HG03064 (cell line): ENCODE results near the gene ATP6V0E2.

Experiments used
- ATAC-seq: cut with Tn5 transposase; IDR thresholded peaks from one replicate; pipeline ENCODE4 v1.9.1; 2021; ENCODE audit warnings: low read depth; ENCODE audit not compliant: unreplicated experiment

The ATP6V0E2 gene

DNA sequence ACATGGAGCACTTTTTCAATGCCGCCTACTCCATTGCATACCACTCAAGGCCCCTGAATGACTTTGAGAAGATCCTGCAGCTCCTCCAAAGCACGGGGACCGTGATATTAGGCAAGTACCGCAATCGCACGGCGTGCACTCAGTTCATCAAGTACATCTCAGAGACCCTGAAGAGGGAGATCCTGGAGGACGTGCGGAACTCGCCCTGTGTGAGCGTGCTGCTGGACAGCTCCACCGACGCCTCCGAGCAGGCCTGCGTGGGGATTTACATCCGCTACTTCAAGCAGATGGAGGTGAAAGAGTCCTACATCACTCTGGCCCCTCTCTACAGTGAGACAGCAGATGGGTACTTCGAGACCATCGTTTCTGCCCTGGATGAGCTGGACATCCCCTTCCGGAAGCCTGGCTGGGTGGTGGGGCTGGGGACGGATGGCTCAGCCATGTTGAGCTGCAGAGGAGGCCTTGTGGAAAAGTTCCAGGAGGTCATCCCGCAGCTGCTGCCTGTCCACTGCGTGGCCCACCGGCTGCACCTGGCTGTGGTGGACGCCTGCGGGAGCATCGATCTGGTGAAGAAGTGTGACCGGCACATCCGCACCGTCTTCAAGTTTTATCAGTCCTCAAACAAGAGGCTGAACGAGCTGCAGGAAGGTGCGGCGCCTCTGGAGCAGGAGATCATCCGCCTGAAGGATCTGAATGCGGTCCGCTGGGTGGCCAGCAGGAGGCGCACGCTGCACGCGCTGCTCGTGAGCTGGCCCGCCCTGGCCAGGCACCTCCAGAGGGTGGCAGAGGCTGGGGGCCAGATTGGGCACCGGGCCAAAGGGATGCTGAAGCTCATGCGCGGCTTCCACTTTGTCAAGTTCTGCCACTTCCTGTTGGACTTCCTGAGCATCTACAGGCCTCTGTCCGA is 12.7 kb upstream of the ATP6V0E2 start:
- ATAC-seq: no peak

DNA sequence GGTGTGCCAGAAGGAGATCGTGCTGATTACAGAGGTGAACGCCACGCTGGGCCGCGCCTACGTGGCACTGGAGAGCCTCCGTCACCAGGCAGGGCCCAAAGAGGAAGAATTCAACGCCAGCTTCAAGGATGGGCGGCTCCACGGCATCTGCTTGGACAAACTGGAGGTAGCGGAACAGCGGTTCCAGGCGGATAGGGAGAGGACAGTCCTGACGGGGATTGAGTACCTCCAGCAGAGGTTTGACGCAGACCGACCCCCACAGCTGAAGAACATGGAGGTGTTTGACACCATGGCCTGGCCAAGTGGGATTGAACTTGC is 12.1 kb upstream of the ATP6V0E2 start:
- no peak for ATAC-seq

- no peak for ATAC-seq
These were observed 11.6 kb upstream of the ATP6V0E2 start for GRCh38 chr7:149862156-149862555.

DNA sequence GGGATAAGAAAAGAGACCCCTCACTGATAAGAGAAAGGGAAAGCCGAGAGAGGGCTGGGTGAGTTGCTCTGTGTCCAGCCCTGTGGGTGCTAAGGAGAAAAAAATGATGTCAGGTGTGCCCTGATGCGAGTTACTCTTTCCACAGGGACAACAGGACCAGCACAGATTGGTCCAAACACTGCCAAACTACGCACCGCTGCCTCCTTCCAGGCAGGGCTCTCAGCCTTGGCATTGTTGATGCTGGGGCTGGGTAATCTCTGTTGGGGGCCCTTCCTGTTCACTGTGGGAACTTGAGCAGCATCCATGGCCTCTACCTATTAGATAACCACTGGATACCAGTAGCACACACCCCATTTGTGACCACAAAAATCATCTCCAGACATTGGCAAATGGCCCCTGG is 10.3 kb upstream of the ATP6V0E2 start:
- no peak for ATAC-seq

- no peak for ATAC-seq
These were observed 9.7 kb upstream of the ATP6V0E2 start for GRCh38 chr7:149864023-149864422.

- ATAC-seq: no peak
These were observed 9.0 kb upstream of the ATP6V0E2 start for GRCh38 chr7:149864751-149865150.

- no peak for ATAC-seq
These were observed 8.3 kb upstream of the ATP6V0E2 start for GRCh38 chr7:149865437-149865836.

- ATAC-seq: no peak
These were observed 7.5 kb upstream of the ATP6V0E2 start for GRCh38 chr7:149866139-149866778.

DNA sequence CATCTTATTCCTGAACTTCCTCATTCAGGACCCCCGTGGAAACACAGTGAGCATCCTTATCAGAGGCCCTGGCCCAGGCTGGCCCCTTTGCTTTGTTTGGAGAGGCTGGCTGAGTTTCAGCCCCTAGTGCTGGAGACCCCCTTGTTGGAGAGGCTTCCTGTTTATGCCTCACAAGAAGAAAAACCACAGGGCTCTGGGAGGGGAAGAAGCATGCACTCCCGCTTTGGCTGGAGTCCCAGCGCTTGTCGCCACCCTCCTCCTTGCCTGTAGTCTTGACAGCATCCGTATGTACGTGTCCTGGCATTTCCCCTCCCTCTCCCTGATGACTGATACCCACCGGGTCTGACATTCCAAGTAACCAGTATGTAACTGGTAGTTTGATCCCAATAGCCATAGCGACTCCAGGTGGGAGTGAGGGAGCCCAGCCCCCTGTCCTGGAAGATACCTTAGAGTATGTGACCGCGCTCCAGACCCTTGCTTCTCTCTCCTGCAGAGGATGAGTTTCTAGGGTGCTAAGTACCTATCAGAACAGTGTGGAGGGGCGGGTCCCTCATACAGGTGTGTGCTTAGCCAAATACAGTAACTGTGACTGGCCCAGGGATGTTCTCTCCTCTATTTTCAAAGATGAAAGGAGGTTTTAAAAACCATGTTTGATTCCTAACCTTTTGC is 6.9 kb upstream of the ATP6V0E2 start:
- ATAC-seq: no peak

GRCh38 chr7:149867762-149868622 is 5.8 kb upstream of the ATP6V0E2 start:
- ATAC-seq: no peak

DNA sequence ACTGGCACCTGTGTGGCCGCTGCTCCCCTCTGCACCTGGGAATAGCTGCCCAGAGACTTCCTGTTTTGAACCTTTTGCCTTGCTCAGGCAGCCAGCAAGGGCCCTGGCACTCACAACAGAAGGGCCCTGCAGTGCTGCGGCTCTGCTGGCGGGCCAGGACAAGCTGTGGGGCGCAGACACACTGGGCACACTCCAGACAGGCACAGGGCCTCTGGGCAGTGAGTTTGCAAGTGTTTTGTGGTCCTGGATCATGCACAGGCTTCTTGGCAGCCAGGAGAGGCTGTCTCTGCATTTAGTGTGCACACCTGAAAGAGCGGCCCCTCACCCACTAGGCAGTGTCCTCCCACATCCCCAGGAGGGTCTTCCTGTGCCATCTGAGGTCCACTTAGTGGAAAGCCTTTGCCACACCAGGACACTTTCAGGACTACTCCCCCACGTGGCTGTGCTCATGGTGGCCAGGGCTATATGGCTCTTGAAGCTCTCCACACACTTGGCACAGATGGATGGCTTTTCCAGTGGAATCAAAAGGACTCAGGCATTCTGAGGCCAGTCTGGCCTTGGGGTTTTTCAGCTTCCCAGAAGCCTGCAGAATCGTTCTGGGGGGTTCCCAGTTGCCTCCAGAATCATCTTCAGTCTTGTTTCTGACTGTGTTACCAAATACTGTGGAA is 5.0 kb upstream of the ATP6V0E2 start:
- ATAC-seq: no peak

DNA sequence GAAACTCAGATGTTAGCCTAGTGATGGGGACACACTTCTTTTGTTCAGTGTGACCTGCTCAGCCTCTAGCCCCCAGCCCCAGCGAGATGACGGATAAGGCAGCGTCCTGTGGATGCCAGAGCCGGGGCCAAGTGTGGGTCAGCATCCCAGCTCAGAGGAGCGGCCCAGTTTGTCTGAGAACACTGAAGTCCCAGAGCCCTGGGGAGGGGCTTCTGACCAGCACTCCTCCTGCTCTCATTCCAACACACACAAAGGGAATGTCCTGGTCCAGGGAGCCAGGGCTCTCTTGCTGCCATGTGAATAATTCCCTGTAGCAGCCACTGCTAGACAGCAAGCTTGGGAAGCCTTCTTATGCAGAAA is 4.5 kb upstream of the ATP6V0E2 start:
- ATAC-seq: no peak

GRCh38 chr7:149869867-149870266 is 3.9 kb upstream of the ATP6V0E2 start:
- ATAC-seq: no peak

- ATAC-seq: no peak
These were observed 3.5 kb upstream of the ATP6V0E2 start for GRCh38 chr7:149870274-149870673.

DNA sequence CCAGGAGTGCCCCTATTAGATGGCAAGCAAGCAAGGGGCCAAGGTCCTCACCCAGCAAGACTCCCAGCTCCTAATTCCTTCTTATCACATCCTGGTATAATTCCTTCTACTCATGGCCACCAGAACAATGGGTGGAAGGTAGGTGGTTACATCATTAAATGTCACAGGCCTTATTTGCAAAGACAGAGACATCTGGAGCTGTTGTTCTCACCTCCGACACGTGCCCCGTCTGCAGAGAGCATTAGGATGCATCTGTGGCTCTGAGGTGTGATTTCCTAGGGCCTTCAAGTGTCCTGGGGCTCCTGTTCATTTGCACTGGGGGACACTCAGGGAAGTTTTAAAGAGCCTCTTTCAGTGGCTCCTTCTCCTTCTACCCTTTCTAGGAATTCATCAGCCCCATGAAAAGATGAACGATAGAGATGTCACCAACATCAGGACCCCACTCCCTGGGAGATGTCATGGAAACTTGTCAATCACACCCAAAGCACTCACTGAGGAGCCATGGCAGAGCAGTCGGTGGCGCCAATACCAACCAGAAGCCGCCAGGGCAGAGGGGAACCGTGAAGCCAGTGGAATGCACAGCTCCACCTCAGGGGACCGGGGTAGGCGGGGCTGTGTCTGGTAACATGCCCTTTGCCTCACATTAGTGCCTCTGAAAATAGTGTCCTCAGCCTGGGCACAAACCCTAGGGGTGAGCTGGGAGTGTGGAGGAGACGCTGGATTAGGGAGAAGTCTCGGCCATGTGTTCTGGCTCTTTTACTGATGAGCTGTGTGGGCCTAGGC is 2.9 kb upstream of the ATP6V0E2 start:
- ATAC-seq: no peak

- no peak for ATAC-seq
These were observed 2.2 kb upstream of the ATP6V0E2 start for GRCh38 chr7:149871576-149871975.

GRCh38 chr7:149872419-149873073 is 1.2 kb upstream of the ATP6V0E2 start:
- no peak for ATAC-seq

DNA sequence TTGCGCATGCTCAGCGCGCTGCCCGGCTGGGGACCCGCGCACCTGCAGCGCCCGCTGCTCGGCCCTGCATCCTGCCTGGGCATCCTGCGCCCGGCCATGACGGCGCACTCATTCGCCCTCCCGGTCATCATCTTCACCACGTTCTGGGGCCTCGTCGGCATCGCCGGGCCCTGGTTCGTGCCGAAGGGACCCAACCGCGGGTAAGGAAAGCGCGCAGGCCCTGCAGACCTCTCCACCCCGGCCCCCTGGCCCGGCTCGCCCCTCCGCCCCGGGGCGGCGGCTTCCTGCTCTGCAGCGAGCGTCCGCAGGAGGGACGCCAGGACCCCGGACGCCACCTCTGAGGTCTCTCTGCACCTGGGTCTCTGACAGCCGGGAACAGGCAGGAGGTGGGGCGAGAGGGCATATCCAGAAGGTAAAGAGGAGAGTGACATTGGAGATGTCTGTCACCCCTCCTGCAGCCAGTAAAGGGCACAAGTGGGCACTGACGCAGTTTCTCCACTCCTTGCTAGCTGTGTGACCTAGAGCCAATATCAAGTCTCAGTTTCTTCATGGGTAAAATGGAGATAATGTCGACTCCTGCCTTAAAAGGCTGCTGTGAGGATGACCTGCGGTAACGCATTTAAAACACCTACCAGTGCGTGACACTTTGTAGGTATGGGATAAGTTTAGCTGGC is 338 bp downstream of the ATP6V0E2 start:
- no peak for ATAC-seq
